IPS DF 6.9 (cell line): ENCODE results near the gene MYORG.

ENCODE experiments used
- DNase-seq: peaks from one replicate; pipeline ENCODE4 v3.0.0-alpha.2; 2013; ENCODE audit warnings: low read depth, low spot score
- H3K27ac ChIP-seq: one replicate; pipeline ENCODE4 v1.5.1; 2013; ENCODE audit warnings: low read length, control low read depth
- H3K27me3 ChIP-seq: 2 replicates; pipeline ENCODE4 v1.6.1; 2013; ENCODE audit warnings: mild to moderate bottlenecking, low read length; ENCODE audit not compliant: control insufficient read depth, insufficient read depth
- H3K36me3 ChIP-seq: 2 replicates; pipeline ENCODE4 v1.6.1; 2013; ENCODE audit warnings: low read length; ENCODE audit not compliant: control insufficient read depth, insufficient read depth
- H3K4me1 ChIP-seq: 2 replicates; pipeline ENCODE4 v1.6.1; 2013; ENCODE audit warnings: low read length; ENCODE audit not compliant: control insufficient read depth, insufficient read depth
- H3K4me3 ChIP-seq: 2 replicates; pipeline ENCODE4 v1.5.1; 2013; ENCODE audit warnings: mild to moderate bottlenecking, low read length
- H3K9me3 ChIP-seq: 2 replicates; pipeline ENCODE4 v1.6.1; 2013; ENCODE audit warnings: low read length, inconsistent platforms; ENCODE audit not compliant: control insufficient read depth, insufficient read depth
- WGBS: extraction: QIAGEN DNeasy Blood & Tissue Kit; methylation state at CpG from one replicate; pipeline ENCODE4 v1.1.7; 2013; ENCODE audit warnings: mixed read lengths, missing lambda C conversion rate; ENCODE audit not compliant: insufficient read length, insufficient coverage; 5-methylcytosine and 5-hydroxymethylcytosine counted together

The MYORG gene

DNA sequence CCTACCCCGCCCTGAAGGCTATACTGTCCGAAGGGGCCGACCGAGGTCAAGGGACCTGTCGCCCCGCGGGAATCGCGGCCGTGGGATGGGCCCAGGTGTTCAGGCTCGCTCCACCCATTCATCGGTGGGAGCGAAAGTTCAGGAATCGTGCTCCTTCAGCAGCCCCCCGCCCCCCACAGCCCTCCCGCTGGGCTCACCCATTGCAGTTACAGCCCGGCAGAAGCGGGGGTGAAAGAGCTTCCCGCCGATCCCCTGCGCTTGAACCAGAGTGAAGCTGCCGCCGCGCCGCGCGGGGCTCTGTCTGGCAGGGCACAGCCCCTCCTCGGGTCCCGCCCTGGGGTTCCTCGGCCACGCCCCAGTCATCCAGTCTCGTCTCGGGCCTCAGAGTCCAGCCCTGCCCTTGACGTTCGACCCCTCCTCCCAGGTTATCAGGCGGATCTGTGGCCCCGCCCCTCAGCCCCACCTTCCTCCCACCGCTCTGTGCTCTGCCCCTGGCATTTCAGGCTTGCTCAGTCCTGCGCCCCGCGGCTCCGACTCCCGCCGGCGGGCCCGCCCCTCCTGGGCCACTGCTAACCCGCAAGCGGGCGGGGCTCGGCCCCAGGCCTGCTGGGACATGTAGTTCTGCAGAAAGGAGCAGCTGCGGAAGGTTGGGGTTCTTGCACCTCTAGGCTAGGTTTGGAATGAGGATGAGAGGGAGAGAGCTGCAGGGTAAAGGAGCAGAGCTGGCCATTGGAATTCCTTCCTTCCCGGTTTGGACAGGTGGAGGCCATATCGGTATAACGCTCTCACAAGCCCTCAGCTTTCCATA, at the start of gene MYORG:
Gene MYORG, minus strand, starts transcription at position 303 of the 808 bp plus-strand sequence. CDS start 3,955 bp downstream, outside the sequence.
- WGBS, result no CpG with 5 or more reads among the region's 54 CpGs
- H3K4me3 ChIP-seq, result peak within 1 kb of the TSS; percentile 61; the same call in 1 of the 2 replicates
- H3K9me3 ChIP-seq, result no peaks in the 10 kb centered on the region
- peaks cover 9% of the 10 kb centered on the region for H3K4me1 ChIP-seq
- DNase-seq, result peak; percentile 97
- H3K27ac ChIP-seq, result no peak within 1 kb of the TSS
- H3K36me3 ChIP-seq, result peaks cover 2% of the 10 kb centered on the region; the same call in 1 of the 2 replicates
- H3K27me3 ChIP-seq, result peaks cover 7% of the 10 kb centered on the region; the same call in 1 of the 2 replicates

DNA sequence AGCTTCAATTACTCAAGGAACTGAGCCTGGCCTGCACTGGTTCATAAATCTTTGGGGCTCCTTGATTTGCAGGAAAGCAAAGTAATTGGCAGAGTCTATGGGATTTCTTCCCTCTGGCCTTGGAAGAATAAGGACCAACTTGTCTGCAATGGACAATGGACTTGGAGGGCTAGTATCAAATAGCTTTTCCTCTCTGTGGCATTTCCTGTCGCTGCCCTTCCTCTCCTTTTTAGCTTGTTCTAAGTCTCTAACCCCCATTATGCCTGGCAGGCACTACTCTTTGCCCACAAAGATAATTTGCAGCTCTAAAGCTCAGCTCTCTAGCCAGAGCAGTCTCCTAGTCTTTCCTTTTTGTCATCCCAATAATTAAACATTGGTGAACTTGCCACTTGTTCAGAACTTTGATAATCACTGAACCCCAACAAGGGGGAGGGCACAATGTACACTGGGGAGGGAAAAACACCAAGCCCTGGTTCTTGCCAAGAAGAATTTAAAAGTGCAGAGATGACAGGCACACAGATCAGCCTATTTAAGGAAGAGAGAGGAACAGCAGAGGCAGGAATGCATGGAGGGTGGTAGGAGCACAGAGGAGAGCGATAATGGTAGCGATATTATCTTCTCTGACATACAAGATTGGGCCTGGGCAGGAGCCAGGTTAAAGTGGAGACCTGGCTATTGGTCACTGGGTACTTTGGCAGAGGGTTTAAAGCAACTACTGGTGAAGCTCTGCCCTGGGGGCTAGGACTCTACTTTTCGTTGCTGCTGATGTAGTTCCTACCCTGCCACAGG, 43.2 kb upstream of the MYORG start:
- Histone ChIP-seq H3K27me3 (no peaks in the 10 kb centered on the region), H3K4me1 (no peaks in the 10 kb centered on the region), H3K9me3 (no peaks in the 10 kb centered on the region), H3K27ac (no peak overlapping the region), H3K36me3 (no peaks in the 10 kb centered on the region), H3K4me3 (no peak overlapping the region)
- DNase-seq, result no peak
- WGBS, result no CpG with 5 or more reads among the region's 4 CpGs

DNA sequence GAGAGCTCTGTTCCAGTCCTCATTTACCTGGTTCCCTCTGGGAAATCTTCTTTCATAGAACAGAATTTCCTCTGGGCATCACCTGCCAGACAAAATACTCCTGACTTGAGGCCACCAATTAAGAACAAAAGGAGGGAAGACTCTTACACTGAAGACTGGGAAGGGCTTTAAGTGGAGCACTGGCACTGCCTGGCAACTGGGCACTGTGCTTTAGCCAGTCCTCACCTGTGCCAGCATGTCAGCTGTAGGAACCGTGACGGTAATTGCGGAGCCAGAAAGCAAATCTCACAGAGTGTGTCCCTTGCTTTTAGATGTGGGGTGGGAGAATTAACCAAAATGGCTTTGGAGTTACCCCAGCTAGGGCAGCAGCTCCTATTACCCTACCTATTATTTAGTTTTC, 41.0 kb upstream of the MYORG start:
- Histone ChIP-seq H3K4me1 (no peaks in the 10 kb centered on the region), H3K9me3 (no peaks in the 10 kb centered on the region), H3K27ac (no peak overlapping the region), H3K27me3 (no peaks in the 10 kb centered on the region), H3K4me3 (no peak overlapping the region), H3K36me3 (no peaks in the 10 kb centered on the region)
- DNase-seq, result no peak
- WGBS, result no CpG with 5 or more reads among the region's 3 CpGs

DNA sequence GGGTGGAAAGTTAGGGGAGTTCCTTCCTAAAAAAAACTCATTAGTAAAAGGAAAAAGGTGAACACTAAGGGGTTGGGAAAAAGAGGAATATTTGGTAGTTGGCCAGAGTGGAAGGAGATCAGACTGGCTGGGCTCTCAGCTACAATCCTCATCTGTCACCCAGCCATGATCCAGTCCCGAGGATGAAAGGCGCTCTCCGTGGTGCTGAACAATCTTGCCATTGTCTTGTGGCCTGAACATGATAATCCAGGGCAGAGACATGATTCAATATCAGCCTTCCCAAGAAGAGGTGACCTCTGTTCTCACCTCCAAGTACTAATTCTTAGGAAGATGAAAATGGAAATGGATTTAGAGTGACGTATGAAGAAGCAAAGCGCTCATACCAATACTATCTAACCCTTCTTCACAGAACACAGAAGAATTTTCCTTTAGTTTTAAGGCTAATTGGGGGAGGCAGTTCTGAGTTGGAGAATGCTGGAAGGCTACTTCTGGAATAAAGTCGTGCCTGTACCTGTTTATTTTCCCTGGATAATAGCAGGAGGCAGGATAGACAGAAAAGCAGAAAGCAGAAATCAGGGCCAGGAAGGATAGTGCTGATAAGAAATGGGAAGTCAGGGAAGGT, 36.6 kb upstream of the MYORG start:
- Histone ChIP-seq H3K27me3 (no peaks in the 10 kb centered on the region), H3K4me1 (no peaks in the 10 kb centered on the region), H3K4me3 (no peak overlapping the region), H3K36me3 (no peaks in the 10 kb centered on the region), H3K27ac (no peak overlapping the region), H3K9me3 (no peaks in the 10 kb centered on the region)
- peak; percentile 64 for DNase-seq
- no CpG with 5 or more reads among the region's 6 CpGs for WGBS

DNA sequence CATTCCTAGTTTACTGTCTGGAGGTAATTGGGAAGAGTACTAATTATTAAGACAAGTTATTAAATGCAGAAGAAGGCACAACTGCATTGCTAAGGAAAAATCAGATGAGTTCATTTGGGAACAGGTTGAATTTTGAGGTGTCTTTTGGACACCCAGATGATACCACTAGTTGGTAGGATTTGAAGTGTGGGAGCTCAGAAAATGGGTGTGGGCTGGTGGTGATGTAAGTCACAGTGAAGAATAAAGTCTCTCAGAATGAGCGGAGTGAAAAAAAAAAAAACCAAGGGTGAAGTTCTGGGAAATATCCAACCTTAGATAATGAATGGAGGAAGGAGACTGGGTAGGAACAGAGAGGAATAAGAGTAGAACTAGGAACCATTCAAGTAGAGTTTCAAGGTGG, 35.6 kb upstream of the MYORG start:
- Histone ChIP-seq H3K9me3 (no peaks in the 10 kb centered on the region), H3K4me3 (no peak overlapping the region), H3K36me3 (no peaks in the 10 kb centered on the region), H3K27ac (no peak overlapping the region), H3K27me3 (no peaks in the 10 kb centered on the region), H3K4me1 (no peaks in the 10 kb centered on the region)
- DNase-seq, result no peak
- WGBS, result no CpG with 5 or more reads among the region's 1 CpG

DNA sequence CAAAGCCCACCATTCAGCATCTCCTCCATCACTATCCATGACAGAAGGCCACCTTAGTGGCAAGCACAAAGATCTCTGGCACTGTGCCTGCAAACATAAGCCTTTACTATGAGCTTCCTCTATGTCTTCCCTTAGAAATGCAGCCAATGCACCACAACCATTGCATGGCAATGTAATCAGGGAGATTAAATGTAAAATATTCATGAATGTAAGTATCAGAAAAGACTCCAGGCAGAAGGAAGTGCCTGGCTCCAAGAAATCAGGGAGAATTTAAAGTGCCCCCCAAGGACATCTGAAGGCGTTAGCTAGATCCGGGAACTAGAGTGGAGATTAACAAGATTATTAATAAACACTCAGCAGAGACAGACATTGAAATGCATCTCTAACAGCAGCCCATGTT, 32.5 kb upstream of the MYORG start:
- no CpG with 5 or more reads among the region's 2 CpGs for WGBS
- H3K9me3 ChIP-seq, result no peaks in the 10 kb centered on the region
- DNase-seq, result no peak
- H3K27ac ChIP-seq, result no peak overlapping the region
- no peaks in the 10 kb centered on the region for H3K36me3 ChIP-seq
- no peaks in the 10 kb centered on the region for H3K4me1 ChIP-seq
- no peak overlapping the region for H3K4me3 ChIP-seq
- no peaks in the 10 kb centered on the region for H3K27me3 ChIP-seq

DNA sequence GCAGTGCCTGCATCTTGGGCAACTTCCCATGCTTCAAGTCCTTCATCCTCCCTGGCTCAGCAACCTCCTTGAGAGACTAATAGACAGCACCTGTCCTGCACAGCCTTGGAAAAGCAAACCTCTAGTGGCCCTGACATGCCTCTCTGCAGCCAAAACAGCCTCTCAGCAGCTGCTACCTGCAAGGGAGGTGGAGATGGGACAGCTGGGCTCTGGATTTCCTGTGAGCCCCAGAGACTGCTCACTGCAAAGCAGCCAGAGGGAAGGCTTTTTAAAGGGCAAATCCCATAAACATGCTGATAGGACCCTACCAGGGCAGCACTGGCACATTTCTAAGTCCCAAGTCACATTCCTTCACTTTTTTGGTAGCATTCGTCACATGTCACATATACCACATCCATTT, 31.5 kb upstream of the MYORG start:
- H3K4me1 ChIP-seq, result no peaks in the 10 kb centered on the region
- no peak overlapping the region for H3K4me3 ChIP-seq
- WGBS, result no CpG with 5 or more reads among the region's 1 CpG
- no peaks in the 10 kb centered on the region for H3K36me3 ChIP-seq
- DNase-seq, result no peak
- no peak overlapping the region for H3K27ac ChIP-seq
- H3K9me3 ChIP-seq, result no peaks in the 10 kb centered on the region
- H3K27me3 ChIP-seq, result no peaks in the 10 kb centered on the region

DNA sequence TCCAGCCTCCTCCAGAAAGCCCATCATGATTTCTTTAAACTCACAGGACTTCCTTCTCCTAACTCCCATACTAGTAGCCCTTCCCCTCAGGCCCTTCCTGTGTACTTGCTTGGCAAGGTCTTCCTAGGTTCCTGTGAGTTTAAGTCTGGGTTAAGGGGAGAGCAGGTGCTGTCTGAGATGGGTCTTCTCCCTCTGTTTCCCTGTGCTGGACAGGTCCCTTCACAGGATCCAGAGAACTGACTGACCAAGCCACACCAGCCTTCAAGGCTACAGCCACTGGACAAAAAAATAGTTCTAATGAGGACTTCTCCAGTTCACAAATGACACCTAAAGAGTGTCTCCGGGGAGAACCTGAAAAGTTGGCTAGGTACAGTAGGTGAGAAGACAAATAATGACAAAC, 29.5 kb upstream of the MYORG start:
- H3K4me3 ChIP-seq, result no peak overlapping the region
- no CpG with 5 or more reads among the region's 1 CpG for WGBS
- no peak overlapping the region for H3K27ac ChIP-seq
- H3K27me3 ChIP-seq, result no peaks in the 10 kb centered on the region
- H3K4me1 ChIP-seq, result no peaks in the 10 kb centered on the region
- H3K9me3 ChIP-seq, result no peaks in the 10 kb centered on the region
- no peak for DNase-seq
- H3K36me3 ChIP-seq, result no peaks in the 10 kb centered on the region

DNA sequence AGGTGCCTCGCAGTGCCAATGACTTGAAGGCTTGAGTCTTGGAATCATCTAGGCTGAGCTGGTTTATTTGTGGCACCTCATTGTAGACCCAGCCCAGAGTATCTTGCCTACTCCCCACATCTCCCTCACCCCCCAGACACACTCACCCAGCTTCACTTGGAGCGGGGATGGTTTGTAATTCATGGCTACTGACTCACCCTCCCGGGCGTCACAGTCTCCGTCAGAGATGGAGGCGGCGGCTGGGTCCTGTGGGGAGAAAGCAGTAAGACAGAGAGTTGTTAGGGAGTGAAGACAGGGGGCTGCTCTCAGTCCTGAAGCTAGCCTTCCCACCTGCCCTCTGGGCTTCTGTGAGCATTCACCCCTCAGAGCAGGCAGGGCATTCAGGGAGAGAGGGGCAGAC, 29.0 kb upstream of the MYORG start:
- no peak overlapping the region for H3K27ac ChIP-seq
- no peak overlapping the region for H3K4me3 ChIP-seq
- no peaks in the 10 kb centered on the region for H3K4me1 ChIP-seq
- no peaks in the 10 kb centered on the region for H3K27me3 ChIP-seq
- H3K9me3 ChIP-seq, result no peaks in the 10 kb centered on the region
- H3K36me3 ChIP-seq, result no peaks in the 10 kb centered on the region
- WGBS, result no CpG with 5 or more reads among the region's 7 CpGs
- DNase-seq, result no peak

DNA sequence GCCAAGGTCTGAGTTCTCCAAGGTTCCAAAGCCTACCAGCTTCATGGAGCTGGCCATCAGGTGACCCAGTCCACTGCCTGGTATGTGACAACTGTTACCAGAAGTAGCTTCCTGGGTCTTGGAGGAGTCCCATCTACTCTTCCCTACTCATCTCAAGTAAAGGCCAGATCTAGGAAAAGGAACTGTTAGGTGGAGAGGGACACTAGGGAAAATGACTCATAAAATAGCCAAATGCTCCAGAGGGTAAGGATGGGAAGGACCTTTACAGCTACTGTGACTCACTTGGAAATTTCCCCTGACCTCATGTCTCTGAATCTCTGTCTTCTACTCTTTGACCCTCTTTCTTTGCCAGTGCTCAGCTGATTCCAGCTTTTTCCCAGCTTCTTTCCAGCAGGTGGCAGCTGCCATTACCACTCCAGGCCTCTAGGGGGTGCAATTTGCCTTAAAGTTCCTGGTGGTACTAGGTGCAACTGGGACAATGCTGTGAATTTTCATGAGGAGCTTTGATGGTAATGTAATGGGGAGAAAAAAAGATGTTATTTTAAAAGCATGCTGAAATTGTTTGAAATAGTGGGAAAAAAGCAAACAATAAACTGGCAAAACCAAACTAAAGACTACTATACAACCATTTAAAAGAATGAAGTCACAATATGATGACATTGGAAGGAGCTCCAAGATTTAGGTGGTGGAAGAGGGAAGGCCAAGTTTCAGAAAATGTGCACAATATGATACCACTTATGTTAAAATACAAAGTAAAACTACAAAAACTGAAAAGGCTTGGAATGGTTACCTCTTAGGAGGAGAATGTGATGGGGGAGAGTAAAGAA, 27.1 kb upstream of the MYORG start:
- H3K9me3 ChIP-seq, result no peaks in the 10 kb centered on the region
- no peak overlapping the region for H3K27ac ChIP-seq
- H3K4me1 ChIP-seq, result no peaks in the 10 kb centered on the region
- H3K27me3 ChIP-seq, result no peaks in the 10 kb centered on the region
- DNase-seq, result peak; percentile 22
- no peaks in the 10 kb centered on the region for H3K36me3 ChIP-seq
- H3K4me3 ChIP-seq, result no peak overlapping the region
